Caco-2 (cell line): ENCODE results near the gene SUSD1. TPM values are rescaled to one million over a fixed set of nuclear protein-coding genes. Genes with fewer than 3 reads are reported as not detected.

Experiments used
- BruUV-seq: library from RNA; stranded (reverse); fragments of 400-500 nt; replicated peaks from 2 replicates; lab custom pipeline; 2021; lab: Mats Ljungman, UMichigan
- CTCF ChIA-PET: fragments of 300-600 bp; sonication (Branson Sonifier 250); formaldehyde crosslinking; loops from one replicate; lab custom pipeline; 2022; ENCODE audit warnings: antibody characterized with exemption; lab: Charles Lee
- POLR2A ChIA-PET: fragments of 300-600 bp; sonication (Branson Sonifier 250); formaldehyde crosslinking; loops from one replicate; lab custom pipeline; 2022; ENCODE audit warnings: antibody characterized with exemption; lab: Charles Lee
- DNase-seq, 2 experiments: peaks; one replicate each; pipeline versions ENCODE4 v3.0.0 to v3.0.0-alpha.2; 2020 to 2022
- H3K27me3 ChIP-seq: replicated peaks from 2 replicates; pipeline ENCODE4 v1.6.0; 2011; ENCODE audit warnings: low read length; ENCODE audit not compliant: control insufficient read depth, insufficient read depth
- H3K36me3 ChIP-seq: 2 replicates; pipeline ENCODE4 v1.5.1; 2011; ENCODE audit warnings: low read length; ENCODE audit not compliant: control insufficient read depth, insufficient read depth
- H3K4me1 ChIP-seq: fragments of 250-450 bp; sonication (Bioruptor Pico); 2 replicates; pipeline ENCODE4 v1.5.1; 2020; ENCODE audit warnings: mild to moderate bottlenecking
- H3K4me3 ChIP-seq: 2 replicates; pipeline ENCODE4 v1.5.1; 2011; ENCODE audit warnings: low read depth, mild to moderate bottlenecking, control low read depth, low read length
- H3K9me3 ChIP-seq: fragments of 250-450 bp; sonication (Bioruptor Pico); 2 replicates; pipeline ENCODE4 v1.5.1; 2020; ENCODE audit warnings: mild to moderate bottlenecking, moderate library complexity
- H3K27ac Mint-ChIP-seq: one replicate; pipeline ENCODE4 v1.8.0; 2022; ENCODE audit warnings: mixed read lengths; ENCODE audit not compliant: unreplicated experiment
- H3K27me3 Mint-ChIP-seq: one replicate; pipeline ENCODE4 v1.8.0; 2022; ENCODE audit warnings: mixed read lengths; ENCODE audit not compliant: insufficient read depth, unreplicated experiment
- H3K36me3 Mint-ChIP-seq: one replicate; pipeline ENCODE4 v1.8.0; 2022; ENCODE audit warnings: mild to moderate bottlenecking, mixed read lengths; ENCODE audit not compliant: insufficient read depth, unreplicated experiment
- H3K4me1 Mint-ChIP-seq: one replicate; pipeline ENCODE4 v1.8.0; 2022; ENCODE audit warnings: low read depth, mixed read lengths; ENCODE audit not compliant: unreplicated experiment
- H3K4me3 Mint-ChIP-seq: one replicate; pipeline ENCODE4 v1.8.0; 2022; ENCODE audit warnings: mild to moderate bottlenecking, moderate library complexity, mixed read lengths; ENCODE audit not compliant: unreplicated experiment
- H3K9me3 Mint-ChIP-seq: one replicate; pipeline ENCODE4 v1.8.0; 2022; ENCODE audit warnings: mixed read lengths; ENCODE audit not compliant: unreplicated experiment
- CTCF ChIP-seq, 2 experiments: fragments of 200-600 bp in 1 of 2; IDR thresholded peaks; 1 replicate in 1 of 2; 2 replicates in 1 of 2; pipeline versions ENCODE4 v1.5.1 to v1.8.0; 2011 to 2022; ENCODE audit warnings: antibody characterized with exemption in 1 of 2, control low read depth in 1 of 2, inconsistent platforms in 1 of 2, low read depth in 1 of 2, low read length in 1 of 2, mild to moderate bottlenecking in 1 of 2, moderate library complexity in 1 of 2; ENCODE audit not compliant: insufficient read depth in 1 of 2, severe bottlenecking in 1 of 2, unreplicated experiment in 1 of 2
- intact Hi-C: fragments of 100-400 bp; cut with micrococcal nuclease; formaldehyde crosslinking; loops from one replicate; pipeline ENCODE4 v1.10.0; 2022; ENCODE audit not compliant: unreplicated experiment
- total RNA-seq: library from RNA; stranded (reverse); gene quantifications from 2 replicates; pipeline ENCODE4 v1.2.3, GENCODE V29; 2022

Gene SUSD1
- total RNA-seq, 1 experiment from 2014 or later: 53.4 TPM

- BruUV-seq: no TSS peak
- no peak for TF ChIP-seq CTCF (IDR thresholded peaks at IDR 0.05; ENCODE audit: insufficient read depth in 1 of 2, low read depth in 1 of 2, low read length in 1 of 2, severe bottlenecking in 1 of 2, unreplicated experiment in 1 of 2)
Measured at GRCh38 chr9:112188884-112189283, 13.8 kb upstream of the SUSD1 start.

GRCh38 chr9:112187404-112187803 lies 12.3 kb upstream of the SUSD1 start:
- H3K9me3 ChIP-seq: no peaks in the 10 kb centered on the region
- H3K4me1 ChIP-seq: 0 out of 2 replicates have a peak, but pooled peaks cover 5% of the 10 kb centered on the region
- no TSS peak for BruUV-seq

More at GRCh38 chr9:112188884-112189283, 13.8 kb upstream of the SUSD1 start:
- Mint-ChIP-seq H3K9me3 (no peaks in the 10 kb centered on the region), H3K27me3 (no peaks in the 10 kb centered on the region), H3K4me1 (peaks cover 7% of the 10 kb centered on the region), H3K36me3 (peaks cover 6% of the 10 kb centered on the region), H3K4me3 (no peak overlapping the region), H3K27ac (no peak overlapping the region)
- ChIA-PET CTCF (interaction anchor here (2.0 kb wide), 1 partner anchor 76 kb away, joined by 7 read pairs; no protein-coding TSS in a partner anchor), POLR2A (interaction anchor here (0.7 kb wide), 1 partner anchor 87 kb away, joined by 3 read pairs; no protein-coding TSS in a partner anchor)
- Histone ChIP-seq H3K27me3 (no peaks in the 10 kb centered on the region), H3K4me1 (0 out of 2 replicates have a peak, but pooled peaks cover 5% of the 10 kb centered on the region), H3K4me3 (no peak overlapping the region), H3K9me3 (no peaks in the 10 kb centered on the region), H3K36me3 (no peaks in the 10 kb centered on the region)
- intact Hi-C loops: no loop called here
- DNase-seq: no peak

DNA sequence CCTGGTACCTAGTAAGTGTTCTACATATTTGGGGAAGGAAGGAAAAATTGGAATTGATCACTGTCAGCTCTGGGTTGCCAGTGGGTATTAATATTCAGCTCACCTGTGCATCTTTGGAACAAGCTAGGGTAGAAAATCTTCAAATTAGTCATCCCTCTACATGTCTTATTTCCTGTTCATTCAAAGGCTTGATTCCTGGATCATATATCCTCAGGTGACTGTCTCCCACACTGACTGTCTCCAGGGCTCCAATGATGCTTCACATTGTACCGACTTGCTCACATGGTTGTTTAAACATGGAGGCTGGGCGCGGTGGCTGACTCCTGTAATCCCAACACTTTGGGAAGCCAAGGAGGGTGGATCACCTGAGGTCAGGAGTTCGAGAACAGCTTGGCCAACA lies 11.6 kb upstream of the SUSD1 start:
- Mint-ChIP-seq H3K36me3 (peaks cover 12% of the 10 kb centered on the region), H3K9me3 (peaks cover 11% of the 10 kb centered on the region), H3K4me3 (no peak overlapping the region), H3K27me3 (no peaks in the 10 kb centered on the region), H3K27ac (no peak overlapping the region), H3K4me1 (peaks cover 17% of the 10 kb centered on the region)
- Histone ChIP-seq H3K4me1 (0 out of 2 replicates have a peak, but pooled peaks cover 5% of the 10 kb centered on the region), H3K36me3 (no peaks in the 10 kb centered on the region), H3K4me3 (no peak overlapping the region), H3K9me3 (no peaks in the 10 kb centered on the region), H3K27me3 (no peaks in the 10 kb centered on the region)
- no peak for TF ChIP-seq CTCF (IDR thresholded peaks at IDR 0.05; ENCODE audit: insufficient read depth in 1 of 2, low read depth in 1 of 2, low read length in 1 of 2, severe bottlenecking in 1 of 2, unreplicated experiment in 1 of 2)
- no peak for DNase-seq
- intact Hi-C loops: no loop called here
- BruUV-seq: no TSS peak
- POLR2A ChIA-PET: no interaction called here
- CTCF ChIA-PET: no interaction called here

More at GRCh38 chr9:112187404-112187803, 12.3 kb upstream of the SUSD1 start:
- TF ChIP-seq CTCF (IDR thresholded peaks at IDR 0.05; ENCODE audit: insufficient read depth in 1 of 2, low read depth in 1 of 2, low read length in 1 of 2, severe bottlenecking in 1 of 2, unreplicated experiment in 1 of 2): no peak
- Mint-ChIP-seq H3K4me1 (peaks cover 13% of the 10 kb centered on the region), H3K27me3 (no peaks in the 10 kb centered on the region), H3K4me3 (no peak overlapping the region), H3K9me3 (peaks cover 10% of the 10 kb centered on the region), H3K27ac (no peak overlapping the region), H3K36me3 (peaks cover 12% of the 10 kb centered on the region)
- Histone ChIP-seq H3K36me3 (no peaks in the 10 kb centered on the region), H3K27me3 (no peaks in the 10 kb centered on the region), H3K4me3 (no peak overlapping the region)
- ChIA-PET POLR2A (no interaction called here), CTCF (no interaction called here)
- no peak for DNase-seq
- intact Hi-C loops: no loop called here
